Activated effector memory CD4-positive, alpha-beta T cell treated with Interleukin-2 at 50 U/mL for 16 hours (primary cell): ENCODE data around the gene PDE7B.

Experiments used
- DNase-seq: peaks from one replicate; pipeline ENCODE4 v3.0.0-alpha.2; 2020

The PDE7B gene

GRCh38 chr6:136158387-136158821 is 306.9 kb downstream of the PDE7B start:
- no peak for DNase-seq

DNA sequence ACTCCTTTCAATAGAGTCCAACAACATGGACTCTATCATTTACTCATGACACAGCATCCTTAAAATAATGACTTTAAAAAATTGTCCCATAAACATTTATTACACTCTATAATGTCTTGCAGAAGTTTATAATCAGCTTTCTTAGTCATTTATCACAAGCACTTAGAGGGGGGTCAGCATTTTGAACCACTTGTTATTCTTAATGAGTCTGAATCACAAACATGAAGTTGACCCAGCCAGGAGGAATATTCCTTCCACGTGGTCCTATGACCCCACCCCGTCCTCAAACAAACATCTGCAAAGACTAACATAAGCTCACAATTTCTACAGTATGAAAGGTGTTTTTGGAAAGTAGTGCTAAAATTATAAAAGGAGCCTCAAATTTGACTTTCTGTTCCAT is 307.5 kb downstream of the PDE7B start:
- DNase-seq, result no peak

GRCh38 chr6:136160250-136160649 is 308.7 kb downstream of the PDE7B start:
- no peak for DNase-seq

DNA sequence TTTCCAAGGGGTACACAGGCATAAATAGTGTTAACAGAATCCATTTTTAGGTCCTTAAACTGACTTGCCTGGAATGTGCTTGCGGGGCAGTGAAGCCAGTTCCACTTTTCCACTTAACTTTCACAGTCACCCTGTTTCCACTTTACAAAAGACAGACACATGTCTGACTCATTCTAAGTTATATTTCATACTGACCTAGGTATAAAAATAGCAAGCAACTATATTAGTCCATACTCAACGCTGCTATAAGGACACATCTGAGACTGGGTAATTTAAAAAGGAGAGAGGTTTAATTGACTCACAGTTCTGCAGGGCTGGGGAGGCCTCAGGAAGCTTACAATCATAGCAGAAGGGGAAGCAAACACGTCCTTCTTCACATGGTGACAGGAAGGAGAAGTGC is 310.4 kb downstream of the PDE7B start:
- no peak for DNase-seq

- DNase-seq, result no peak
Measured at GRCh38 chr6:136163260-136163659, 311.8 kb downstream of the PDE7B start.

DNA sequence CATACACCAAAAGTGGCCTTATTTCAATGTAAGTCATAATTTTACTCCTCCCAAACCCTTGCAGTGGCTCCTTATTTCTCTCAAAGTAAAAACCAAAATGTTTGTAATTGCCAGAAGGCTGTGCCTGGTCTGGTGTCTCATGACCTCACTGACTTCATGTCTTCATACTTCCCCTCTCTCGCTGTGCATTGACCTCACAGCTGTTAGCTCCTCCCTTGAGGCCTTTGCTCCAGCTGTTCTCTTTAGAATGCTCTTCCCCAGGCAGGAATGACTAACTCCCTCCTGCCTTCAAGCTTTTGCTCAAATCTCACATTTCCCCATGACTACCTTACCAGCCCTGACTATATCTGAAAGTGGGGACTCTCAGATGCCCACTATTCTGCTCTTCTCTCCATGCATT is 315.3 kb downstream of the PDE7B start:
- DNase-seq, result no peak

GRCh38 chr6:136169394-136170148 is 318.1 kb downstream of the PDE7B start:
- no peak for DNase-seq

DNA sequence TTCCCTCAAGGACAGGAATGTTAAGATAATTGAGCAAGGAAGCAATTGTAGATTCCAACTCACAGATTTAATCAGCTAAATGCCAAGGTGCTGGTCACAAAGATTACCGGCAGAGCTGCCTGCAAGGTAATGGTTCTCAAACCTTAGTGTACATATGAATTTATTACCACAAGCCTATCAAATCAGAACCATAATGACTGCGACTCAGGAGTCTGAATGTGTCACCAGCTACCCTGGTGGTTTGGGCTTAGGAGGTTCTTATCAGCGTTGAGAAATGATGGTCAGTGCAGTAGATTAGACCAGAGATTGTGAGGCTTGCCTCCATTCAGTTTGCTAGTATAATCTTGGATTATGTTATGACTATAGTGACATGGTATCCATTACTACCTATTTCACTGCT is 319.7 kb downstream of the PDE7B start:
- DNase-seq, result no peak

- DNase-seq, result no peak
Measured at GRCh38 chr6:136173519-136174507, 322.3 kb downstream of the PDE7B start.

- no peak for DNase-seq
Measured at GRCh38 chr6:136174510-136174909, 323.0 kb downstream of the PDE7B start.

DNA sequence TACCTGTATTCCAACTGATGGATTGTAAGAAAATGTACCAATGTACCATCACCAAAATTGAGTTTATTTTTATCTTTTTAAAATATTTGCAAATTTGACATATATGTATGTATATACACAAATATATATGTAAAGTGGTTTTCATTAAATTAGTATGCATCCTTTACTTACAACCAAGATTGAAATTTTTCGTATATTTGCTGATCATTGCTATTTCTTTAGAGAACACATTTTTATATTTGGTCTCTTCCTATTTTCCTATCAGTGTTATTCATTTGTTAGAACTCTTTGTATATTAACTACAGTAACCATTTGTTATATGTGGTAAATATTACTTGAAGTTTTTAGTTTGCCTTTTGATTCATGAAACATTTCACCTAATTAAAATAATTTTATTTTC is 324.4 kb downstream of the PDE7B start:
- no peak for DNase-seq

DNA sequence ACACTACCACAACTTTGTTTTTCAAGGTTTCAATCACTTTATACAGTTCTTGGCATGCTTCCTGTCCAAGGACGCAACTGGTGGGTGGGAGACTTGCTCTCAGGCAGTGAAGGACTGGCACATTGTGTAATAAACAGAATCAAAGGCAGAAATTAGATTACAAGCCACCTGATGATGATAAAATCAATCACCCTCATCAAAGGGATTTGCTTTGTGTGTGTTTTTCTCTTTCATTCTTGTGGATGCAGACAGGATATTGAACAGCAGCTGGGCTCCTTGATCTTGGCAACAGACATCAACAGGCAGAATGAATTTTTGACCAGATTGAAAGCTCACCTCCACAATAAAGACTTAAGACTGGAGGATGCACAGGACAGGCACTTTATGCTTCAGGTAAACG is 327.2 kb downstream of the PDE7B start:
- no peak for DNase-seq

DNA sequence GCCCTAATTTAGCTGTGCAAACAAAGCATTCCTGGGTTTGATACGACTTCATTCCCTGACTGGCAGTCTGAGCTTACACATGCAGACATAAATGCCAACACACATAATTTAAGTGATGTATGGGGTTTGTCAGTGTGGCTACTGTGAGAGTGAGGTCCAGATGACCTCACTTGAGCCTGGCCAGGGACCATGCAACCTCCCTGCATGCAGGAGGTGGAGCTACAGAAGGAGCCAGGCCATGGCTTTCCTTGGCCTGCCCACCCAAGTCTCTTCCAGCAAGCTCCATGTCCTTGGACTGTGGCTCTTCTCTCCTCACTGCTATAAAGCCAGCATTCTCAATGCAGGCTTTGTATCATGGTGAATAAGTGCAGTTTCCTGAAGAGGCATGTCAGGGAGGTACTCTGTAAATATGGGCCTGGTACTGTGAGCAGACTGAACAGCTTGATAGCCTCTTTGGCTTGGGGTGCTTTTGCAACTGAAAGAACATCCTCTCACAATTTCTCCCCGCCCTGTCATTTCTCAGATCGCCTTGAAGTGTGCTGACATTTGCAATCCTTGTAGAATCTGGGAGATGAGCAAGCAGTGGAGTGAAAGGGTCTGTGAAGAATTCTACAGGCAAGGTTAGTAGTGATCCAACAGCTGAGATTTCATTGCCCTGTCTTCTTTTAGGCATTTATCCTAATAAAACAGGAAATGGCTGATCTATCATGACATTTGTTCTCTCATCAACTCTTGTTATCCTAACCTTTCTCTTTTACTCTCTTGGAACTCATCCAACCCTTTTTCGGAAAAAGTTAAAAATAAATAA is 329.4 kb downstream of the PDE7B start:
- DNase-seq, result no peak

DNA sequence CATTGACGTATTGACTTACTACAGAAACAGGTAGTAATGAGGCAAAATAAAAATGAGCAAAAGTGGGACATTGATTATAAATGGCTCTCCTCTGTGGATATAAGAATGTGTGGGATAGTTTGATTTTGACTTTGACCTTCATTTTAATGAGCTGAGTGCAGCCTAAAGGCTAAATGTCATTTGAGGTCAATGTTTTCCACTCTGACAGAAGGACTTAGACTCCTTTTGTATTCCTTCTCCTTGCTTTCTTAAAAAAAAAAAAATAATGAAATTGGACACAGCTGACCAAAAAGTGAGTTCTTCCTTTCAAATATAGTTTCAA is 330.0 kb downstream of the PDE7B start:
- DNase-seq, result no peak

GRCh38 chr6:136181861-136182260 is 330.4 kb downstream of the PDE7B start:
- DNase-seq, result no peak

DNA sequence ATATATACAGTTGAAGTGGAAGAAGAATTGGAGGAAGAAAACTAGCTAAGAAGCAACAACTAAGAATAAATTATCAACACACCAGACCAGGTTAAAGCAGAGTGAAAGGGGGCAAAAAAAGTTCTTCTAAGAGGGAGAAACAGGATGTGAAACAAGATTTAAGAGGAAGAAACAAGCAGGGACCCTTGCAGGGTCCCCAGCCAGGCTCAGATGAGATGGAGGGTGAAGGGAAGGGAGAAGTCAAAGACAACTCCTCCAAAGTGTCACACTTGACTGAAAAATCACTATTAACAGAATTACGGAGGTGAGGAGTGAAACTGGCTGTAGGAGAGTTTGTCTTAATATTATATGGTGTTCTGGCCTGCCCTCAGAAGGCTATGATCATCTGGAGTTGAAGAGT is 333.2 kb downstream of the PDE7B start:
- DNase-seq, result no peak

- no peak for DNase-seq
Measured at GRCh38 chr6:136186363-136186762, 334.9 kb downstream of the PDE7B start.

- no peak for DNase-seq
Measured at GRCh38 chr6:136188486-136188885, 337.0 kb downstream of the PDE7B start.

DNA sequence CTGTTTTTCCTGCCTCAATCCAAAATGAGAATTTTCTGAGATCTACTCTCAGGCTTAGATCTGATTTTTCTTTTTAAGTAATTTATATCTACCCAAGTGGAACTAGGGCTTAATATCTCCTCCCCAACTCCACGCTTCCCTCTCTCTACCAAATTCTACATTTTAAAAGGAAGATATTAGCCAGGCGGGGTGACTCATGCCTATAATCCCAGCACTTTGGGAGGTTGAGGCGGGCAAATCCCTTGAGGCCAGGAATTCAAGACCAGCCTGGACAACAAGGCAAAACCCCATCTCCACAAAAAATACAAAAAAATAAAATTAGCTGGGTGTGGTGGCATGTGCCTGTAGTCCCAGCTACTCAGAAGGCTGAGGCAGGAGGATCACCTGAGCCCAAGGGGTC is 337.6 kb downstream of the PDE7B start:
- no peak for DNase-seq

- DNase-seq, result no peak
Measured at GRCh38 chr6:136191606-136192312, 340.3 kb downstream of the PDE7B start.

GRCh38 chr6:136192902-136193301 is 341.4 kb downstream of the PDE7B start:
- no peak for DNase-seq

DNA sequence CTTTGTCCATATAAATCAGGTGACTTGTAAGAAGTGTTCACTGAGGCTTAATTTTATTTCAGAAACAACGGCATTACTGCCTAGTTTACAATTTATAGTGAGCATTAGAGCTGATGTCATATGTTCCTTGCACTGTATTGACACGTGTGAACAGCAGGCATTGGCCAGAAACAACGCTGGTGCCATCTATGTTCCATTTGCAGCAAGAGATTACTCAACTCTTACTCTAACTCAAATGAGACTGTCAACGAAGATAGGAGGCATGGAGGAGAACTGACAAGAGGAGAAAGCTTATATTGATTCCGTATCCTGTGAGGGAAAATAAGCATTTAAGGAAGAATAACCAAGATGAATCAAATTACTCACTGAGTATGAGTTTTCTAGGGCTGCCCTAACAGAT is 350.2 kb downstream of the PDE7B start:
- no peak for DNase-seq

DNA sequence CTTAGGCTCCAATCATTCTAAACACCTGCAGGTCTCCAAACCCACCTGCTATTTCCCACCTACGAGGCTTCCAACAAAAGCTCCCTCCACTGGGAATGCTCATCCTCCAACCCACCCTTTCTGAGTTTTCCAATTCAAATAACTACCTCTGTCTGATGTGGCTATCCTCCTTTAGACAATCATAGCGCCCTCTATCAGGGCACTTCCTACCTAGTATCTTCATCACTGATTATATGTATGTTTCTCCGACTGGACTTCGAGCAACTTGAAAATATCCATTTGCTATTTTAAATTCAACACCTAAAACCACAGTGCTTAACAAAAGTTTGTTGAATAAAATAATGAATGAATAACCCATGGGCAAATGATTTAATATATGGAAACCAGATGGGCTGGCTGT is 357.3 kb downstream of the PDE7B start:
- DNase-seq, result no peak
